D721Med (cell line): Measurements from ENCODE around the gene RRAS.

Source experiments
- DNase-seq: peaks from one replicate; pipeline ENCODE4 v3.0.0; 2011; ENCODE audit warnings: low spot score; ENCODE audit not compliant: insufficient read length
- FAIRE-seq: peaks from 2 replicates; lab custom pipeline; 2011; peaks lifted over from hg19 to GRCh38; lab: Jason Lieb, UNC
- CTCF ChIP-seq: IDR thresholded peaks from 2 replicates; pipeline ENCODE4 v1.5.1; 2012; ENCODE audit warnings: mild to moderate bottlenecking, control low read depth; ENCODE audit not compliant: insufficient read depth; ENCODE audit errors: missing control alignments

RRAS gene

DNA sequence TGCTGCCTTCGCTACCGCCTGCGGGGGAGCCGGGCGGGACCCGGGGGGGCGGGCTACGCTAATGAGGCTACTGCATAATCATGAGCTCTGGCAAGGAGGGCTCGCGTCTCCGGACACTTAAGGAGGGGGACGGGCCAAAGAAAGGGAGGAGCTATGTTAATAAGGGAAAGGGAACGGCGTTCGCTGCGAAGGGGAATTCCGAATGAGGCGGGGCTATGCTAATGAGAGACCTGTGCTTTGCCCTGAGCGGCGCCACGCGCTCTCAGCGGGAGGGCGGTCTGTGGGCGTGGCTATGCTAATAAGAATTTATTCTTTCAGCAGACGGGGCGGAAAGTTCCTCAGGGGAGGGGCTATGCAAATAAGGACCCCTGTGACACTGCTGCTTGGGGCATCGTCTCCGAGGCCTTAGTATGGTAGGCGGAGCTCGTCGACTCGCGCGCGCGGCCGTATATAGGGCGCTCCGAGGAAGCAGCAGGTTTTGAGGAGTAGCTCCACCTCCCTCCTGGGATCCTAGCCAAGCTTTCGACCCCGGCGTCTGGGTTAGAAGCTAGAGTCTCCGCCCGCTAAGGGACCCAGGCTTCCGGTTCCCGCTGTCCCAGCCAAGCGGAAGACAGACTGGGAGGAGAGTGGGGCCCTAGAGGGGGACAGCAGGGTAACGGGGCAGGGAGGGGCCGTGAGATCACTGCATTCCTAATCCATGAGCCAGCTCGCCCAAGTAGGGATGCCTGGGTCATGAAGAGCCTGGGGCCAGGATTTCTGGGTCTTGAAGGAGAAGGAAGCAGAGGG is at the start of gene RRAS:
Gene RRAS (minus strand): TSS at position 31 of the 786 bp plus-strand sequence. CDS start 45 bp downstream, outside the sequence.
- DNase-seq (peak; percentile 85), FAIRE-seq (no peak)
- TF ChIP-seq CTCF: no peak

DNA sequence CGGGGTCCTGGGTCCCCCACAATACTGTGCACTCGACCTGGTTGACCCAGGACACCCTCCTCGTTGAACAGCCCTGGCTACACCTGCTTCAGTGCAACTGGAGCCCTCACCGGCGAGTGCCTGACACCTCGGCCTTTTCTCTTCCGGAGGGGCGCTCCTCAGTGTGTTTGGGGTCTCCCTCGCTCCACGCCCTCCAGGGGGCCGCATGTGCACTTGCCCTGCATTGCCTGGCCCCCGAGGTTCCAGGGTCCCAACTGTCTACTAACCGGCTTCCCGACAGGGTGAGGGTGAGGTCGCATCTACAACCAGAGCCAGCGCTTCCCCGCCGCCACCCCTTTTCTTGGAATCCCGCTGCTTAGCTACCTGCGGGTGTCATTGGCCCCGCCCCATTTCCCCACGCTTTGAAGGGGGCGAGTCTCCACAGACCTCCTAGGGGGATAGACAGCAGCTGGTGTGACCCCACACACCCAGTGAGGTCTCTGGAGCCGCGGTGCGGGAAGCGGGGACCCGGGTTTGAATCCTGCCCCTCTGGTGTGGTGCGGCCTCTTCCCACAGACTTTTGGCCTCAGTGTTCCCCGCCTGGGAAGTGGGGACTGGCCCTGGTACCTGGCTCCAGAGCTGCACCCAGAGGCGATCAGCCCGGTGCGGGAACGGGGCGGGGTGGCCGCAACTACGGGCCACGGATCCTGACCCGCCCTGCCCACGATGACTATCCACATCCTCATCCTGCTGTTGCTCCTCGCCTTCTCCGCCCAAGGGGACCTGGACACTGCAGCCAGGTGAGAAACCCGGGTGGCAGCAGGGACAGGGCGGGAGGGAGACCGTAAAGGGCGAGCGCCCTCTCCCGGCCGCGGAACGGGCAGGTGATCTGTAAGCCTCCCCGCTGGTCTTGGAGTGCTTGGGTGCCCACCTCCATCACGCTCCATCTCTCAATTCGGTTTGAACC is 49.5 kb upstream of the RRAS start, which contains the start of gene ADM5:
Gene ADM5 (plus strand): TSS at position 462 of the 946 bp plus-strand sequence. CDS start 244 bp downstream, at position 706.
- no peak for FAIRE-seq

GRCh38 chr19:49688531-49689132 is 48.7 kb upstream of the RRAS start:
- FAIRE-seq: no peak
- DNase-seq: no peak
- TF ChIP-seq CTCF: no peak

More for the DNA sequence above, 49.5 kb upstream of the RRAS start, which contains the start of gene ADM5:
- DNase-seq: peak; percentile 83
- peak; percentile 14 for TF ChIP-seq CTCF

- TF ChIP-seq CTCF: no peak
- no peak for FAIRE-seq
- DNase-seq: no peak
Measured at GRCh38 chr19:49687566-49688316, 47.8 kb upstream of the RRAS start.

DNA sequence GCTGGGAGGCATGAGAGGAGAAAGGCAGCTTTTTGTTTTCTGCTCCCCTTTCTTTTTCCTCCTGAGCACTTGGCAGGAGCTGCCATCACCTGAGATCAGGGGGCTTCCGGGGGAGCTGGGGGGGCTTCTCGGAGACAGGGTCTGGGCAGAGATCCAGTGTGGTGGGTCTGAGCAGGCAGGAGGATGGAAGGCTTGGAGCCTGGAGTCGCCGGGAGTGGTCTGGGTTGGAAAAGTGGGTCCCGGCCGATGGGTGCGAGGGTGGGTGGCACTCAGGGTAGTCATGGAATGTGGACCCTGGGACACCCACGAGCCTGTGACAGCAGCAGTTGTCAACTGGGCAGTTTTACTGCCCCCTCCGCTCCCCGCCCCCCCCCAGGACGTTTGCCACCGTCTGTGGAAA is 47.2 kb upstream of the RRAS start:
- FAIRE-seq (no peak), DNase-seq (no peak)
- no peak for TF ChIP-seq CTCF

GRCh38 chr19:49686503-49687088 is 46.7 kb upstream of the RRAS start:
- TF ChIP-seq CTCF: no peak
- DNase-seq (no peak), FAIRE-seq (no peak)
